Psoas muscle (tissue), 8 donors: Measurements from ENCODE around the gene DDIT4. TPM values are rescaled to one million over a fixed set of nuclear protein-coding genes. Genes with fewer than 3 reads are reported as not detected.
A peak's percentile ranks its signal among the peaks of the same experiment; 100 is the strongest.

ENCODE experiments used
- ATAC-seq, 4 donors: fragments of 200-7000 bp; cut with Tn5 transposase; one replicate each; pipeline ENCODE4 v1.9.1; 2020; ENCODE audit warnings: moderate library complexity in 3 of 4, mild to moderate bottlenecking in 2 of 4
- DNase-seq, 2 donors: peaks; one replicate each; pipeline ENCODE4 v3.0.0-alpha.2; 2020
- H3K27ac ChIP-seq: fragments of 200-600 bp; one replicate; pipeline ENCODE4 v1.8.0; 2022
- H3K27me3 ChIP-seq, 3 donors: fragments of 200-600 bp in 1 of 3; one replicate each; pipeline versions ENCODE4 v1.6.1 to v1.8.0; 2013 to 2022; ENCODE audit warnings: low read length in 2 of 3, mild to moderate bottlenecking in 2 of 3, moderate library complexity in 1 of 3; ENCODE audit not compliant: insufficient read depth in 3 of 3
- H3K36me3 ChIP-seq, 2 donors: fragments of 200-600 bp in 1 of 2; one replicate each; pipeline versions ENCODE4 v1.6.1 to v1.8.0; 2013 to 2022; ENCODE audit warnings: low read depth in 1 of 2, mild to moderate bottlenecking in 1 of 2, moderate library complexity in 1 of 2; ENCODE audit not compliant: insufficient read depth in 1 of 2
- H3K4me1 ChIP-seq: fragments of 200-600 bp; one replicate; pipeline ENCODE4 v1.8.0; 2022
- H3K4me3 ChIP-seq: fragments of 200-600 bp; one replicate; pipeline ENCODE4 v1.8.0; 2022; ENCODE audit warnings: mild to moderate bottlenecking
- H3K9me3 ChIP-seq: fragments of 200-600 bp; one replicate; pipeline ENCODE4 v1.8.0; 2022
- CTCF ChIP-seq: fragments of 200-600 bp; IDR thresholded peaks from one replicate; pipeline ENCODE4 v1.8.0; 2022; ENCODE audit warnings: antibody characterized with exemption
- WGBS, 3 donors: extraction: QIAGEN DNeasy Blood & Tissue Kit; methylation state at CpG; one replicate each; pipeline versions ENCODE4 v1.1.6 to v1.1.7; 2013; 5-methylcytosine and 5-hydroxymethylcytosine counted together
- intact Hi-C, 2 donors: fragments of 100-400 bp; cut with DNase I; formaldehyde crosslinking; loops; one replicate each; pipeline versions ENCODE4 v1.11.0 to v1.14.2; 2022
- polyA plus RNA-seq, 3 donors: library from polyadenylated mRNA; stranded (reverse); fragments of 200-250 nt; gene quantifications; one replicate each; pipeline ENCODE4 v1.2.3, GENCODE V29; 2013
- total RNA-seq, 4 donors: library from RNA; stranded (reverse); fragmentation: NEBNext Ultra II Directional in 2 of 4; extraction: Animal tissue kit (Norgen Biotek cat#: 25700) in 2 of 4; gene quantifications; one replicate each; pipeline versions ENCODE4 v1.2.1 to v1.2.4, GENCODE V29; 2021 to 2023
- donor health status: healthy with polysubstance abuse.
- donor health status: DM: no; HTN: no; CAD: no; lungs with moderate emphysema.
- donor health status: Bipolar disorder and iron deficiency.
- donor health status: healthy.
- donor health status: DM: yes; HTN: yes; CAD: no.
- donor health status: DM: no; HTN: no; CAD: no.
- donor health status: DM: no; HTN: no; CAD: no.
- donor health status: DM: yes; HTN: yes; CAD: no.

DDIT4 gene
- total and polyA plus RNA-seq, 7 donors, result 16.1 to 744 (median 114) TPM

- Histone ChIP-seq H3K4me3 (no peak overlapping the region), H3K27me3 (no peaks in the 10 kb centered on the region), H3K9me3 (no peaks in the 10 kb centered on the region), H3K4me1 (peaks cover 82% of the 10 kb centered on the region), H3K36me3 (no peaks in the 10 kb centered on the region), H3K27ac (peak overlapping the region; percentile 91)
- DNase-seq (no peak), ATAC-seq (no peak)
- no peak for TF ChIP-seq CTCF
- intact Hi-C loops, result no loop called here
- 48 to 65% (median 51%) methylated on average over 8 of the region's 8 CpGs for WGBS, 3 donors
Observed at GRCh38 chr10:72257051-72257892, 16.5 kb upstream of the DDIT4 start.

GRCh38 chr10:72258617-72259016 is 15.1 kb upstream of the DDIT4 start:
- intact Hi-C loops, result no loop called here
- Histone ChIP-seq H3K9me3 (no peaks in the 10 kb centered on the region), H3K27me3 (no peaks in the 10 kb centered on the region), H3K4me3 (no peak overlapping the region), H3K36me3 (no peaks in the 10 kb centered on the region), H3K4me1 (peaks cover 69% of the 10 kb centered on the region), H3K27ac (peak overlapping the region; percentile 91)
- TF ChIP-seq CTCF, result no peak
- ATAC-seq, result no peak
- 88 to 99% (median 90%) methylated on average over 4 of the region's 4 CpGs for WGBS, 3 donors
- DNase-seq, result no peak

GRCh38 chr10:72259491-72260238 is 14.1 kb upstream of the DDIT4 start:
- peak in 2 of 4 donors; percentile 8 to 32 for ATAC-seq
- Histone ChIP-seq H3K36me3 (no peaks in the 10 kb centered on the region), H3K4me3 (peak overlapping the region; percentile 65), H3K27me3 (no peaks in the 10 kb centered on the region), H3K27ac (peak overlapping the region; percentile 91), H3K4me1 (peaks cover 58% of the 10 kb centered on the region), H3K9me3 (no peaks in the 10 kb centered on the region)
- no peak for DNase-seq
- intact Hi-C loops, result no loop called here
- no peak for TF ChIP-seq CTCF
- WGBS, 3 donors, result 15 to 30% (median 17%) methylated on average over 5 of the region's 5 CpGs

- Histone ChIP-seq H3K9me3 (no peaks in the 10 kb centered on the region), H3K4me3 (peak overlapping the region; percentile 65), H3K4me1 (peaks cover 51% of the 10 kb centered on the region), H3K27me3 (no peaks in the 10 kb centered on the region), H3K27ac (peak overlapping the region; percentile 91), H3K36me3 (no peaks in the 10 kb centered on the region)
- ATAC-seq, result peak; percentile 90 to 95 (median 92)
- intact Hi-C loops, result no loop called here
- peak; percentile 87 to 94 for DNase-seq
- 6 to 13% (median 8%) methylated on average over 18 to 19 of the region's 19 CpGs for WGBS, 3 donors
- no peak for TF ChIP-seq CTCF
Observed at GRCh38 chr10:72260239-72260975, 13.3 kb upstream of the DDIT4 start.
